ENCODE results near the gene MYO5B. TPM values are rescaled to one million over a fixed set of nuclear protein-coding genes. Genes with fewer than 3 reads are reported as not detected.

The MYO5B gene
- total RNA-seq, 6 experiments from 2014 or later = 0.17 to 0.28 TPM; not detected in 4

DNA sequence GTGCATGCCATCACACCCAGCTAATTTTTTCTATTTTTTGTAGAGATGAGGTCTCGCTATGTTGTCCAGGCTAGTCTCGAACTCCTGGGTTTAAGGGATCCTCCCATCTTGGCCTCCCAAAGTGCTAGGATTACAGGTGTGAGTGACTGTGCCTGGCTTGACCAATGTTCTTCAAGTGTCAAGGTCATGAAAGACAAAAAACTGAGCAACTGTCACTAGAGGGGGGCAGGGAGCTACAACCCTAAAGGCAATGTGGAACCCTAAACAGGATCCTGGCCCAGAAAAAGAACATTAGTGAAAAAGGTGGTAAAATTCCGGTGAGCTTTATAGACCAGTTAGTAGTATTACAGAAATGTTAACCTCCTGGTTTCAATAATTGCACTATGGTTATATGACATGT is 7.3 kb downstream of the MYO5B start:
- Mint-ChIP-seq H3K4me3 (no peak overlapping the region), H3K27ac (no peak overlapping the region), H3K27me3 (ENCODE audit: insufficient read depth) (no peaks in the 10 kb centered on the region; the same call in 1 of the 2 replicates), H3K36me3 (ENCODE audit: low read depth) (no peaks in the 10 kb centered on the region), H3K4me1 (ENCODE audit: low read depth) (no peaks in the 10 kb centered on the region), H3K9me3 (no peaks in the 10 kb centered on the region)
- TF ChIP-seq, protein P1, sequence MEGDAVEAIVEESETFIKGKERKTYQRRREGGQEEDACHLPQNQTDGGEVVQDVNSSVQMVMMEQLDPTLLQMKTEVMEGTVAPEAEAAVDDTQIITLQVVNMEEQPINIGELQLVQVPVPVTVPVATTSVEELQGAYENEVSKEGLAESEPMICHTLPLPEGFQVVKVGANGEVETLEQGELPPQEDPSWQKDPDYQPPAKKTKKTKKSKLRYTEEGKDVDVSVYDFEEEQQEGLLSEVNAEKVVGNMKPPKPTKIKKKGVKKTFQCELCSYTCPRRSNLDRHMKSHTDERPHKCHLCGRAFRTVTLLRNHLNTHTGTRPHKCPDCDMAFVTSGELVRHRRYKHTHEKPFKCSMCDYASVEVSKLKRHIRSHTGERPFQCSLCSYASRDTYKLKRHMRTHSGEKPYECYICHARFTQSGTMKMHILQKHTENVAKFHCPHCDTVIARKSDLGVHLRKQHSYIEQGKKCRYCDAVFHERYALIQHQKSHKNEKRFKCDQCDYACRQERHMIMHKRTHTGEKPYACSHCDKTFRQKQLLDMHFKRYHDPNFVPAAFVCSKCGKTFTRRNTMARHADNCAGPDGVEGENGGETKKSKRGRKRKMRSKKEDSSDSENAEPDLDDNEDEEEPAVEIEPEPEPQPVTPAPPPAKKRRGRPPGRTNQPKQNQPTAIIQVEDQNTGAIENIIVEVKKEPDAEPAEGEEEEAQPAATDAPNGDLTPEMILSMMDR (IDR thresholded peaks at IDR 0.05) = no peak
- no peak for DNase-seq

DNA sequence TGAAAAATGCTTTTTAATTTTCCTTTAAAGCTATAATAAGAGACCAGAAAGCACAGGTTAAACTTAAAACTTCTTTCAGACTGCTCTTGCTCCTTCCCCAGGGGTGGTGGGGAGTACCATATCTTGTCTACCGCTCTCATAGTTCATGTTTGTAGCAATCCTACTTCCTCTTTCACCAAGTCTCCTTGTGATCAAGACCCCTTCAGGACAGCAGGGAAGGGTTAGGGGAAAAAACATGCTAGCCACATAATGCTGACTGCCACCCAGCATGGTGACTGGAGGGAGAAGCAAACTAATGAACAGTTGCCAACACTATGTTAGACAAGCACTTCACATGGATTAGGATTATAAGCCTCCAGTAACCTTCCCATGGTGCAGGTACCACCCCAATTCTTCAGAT is 8.6 kb downstream of the MYO5B start:
- TF ChIP-seq, protein P1 (IDR thresholded peaks at IDR 0.05) = no peak
- H3K27me3 Mint-ChIP-seq (ENCODE audit: insufficient read depth) = no peaks in the 10 kb centered on the region; the same call in 1 of the 2 replicates
- no peaks in the 10 kb centered on the region for H3K4me1 Mint-ChIP-seq (ENCODE audit: low read depth)
- no peak for DNase-seq
- H3K4me3 Mint-ChIP-seq = no peak overlapping the region
- H3K36me3 Mint-ChIP-seq (ENCODE audit: low read depth) = no peaks in the 10 kb centered on the region
- no peaks in the 10 kb centered on the region for H3K9me3 Mint-ChIP-seq
- no peak overlapping the region for H3K27ac Mint-ChIP-seq

DNA sequence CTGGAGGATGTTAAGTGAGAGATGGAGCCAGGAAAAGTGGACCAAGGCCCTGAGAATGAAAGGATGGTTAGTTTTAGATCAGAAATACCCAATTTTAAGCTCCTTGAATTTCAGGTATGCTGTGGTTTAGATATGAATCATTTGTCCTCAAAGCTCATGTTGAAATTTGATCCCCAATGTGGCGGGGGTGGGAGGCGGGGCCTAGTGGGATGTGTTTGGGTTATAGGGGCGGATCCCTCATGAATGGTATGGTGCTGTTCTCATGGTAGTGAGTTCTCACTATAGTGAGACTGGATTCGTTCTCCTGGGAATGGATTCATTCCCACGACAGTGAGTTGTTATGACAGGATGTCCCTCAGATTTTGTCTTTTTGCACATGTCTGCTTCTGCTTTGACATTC is 11.4 kb downstream of the MYO5B start:
- H3K27me3 Mint-ChIP-seq (ENCODE audit: insufficient read depth) = peaks cover 6% of the 10 kb centered on the region
- DNase-seq = no peak
- TF ChIP-seq, protein P1 (IDR thresholded peaks at IDR 0.05) = no peak
- H3K4me3 Mint-ChIP-seq = no peak overlapping the region
- H3K27ac Mint-ChIP-seq = no peak overlapping the region
- H3K4me1 Mint-ChIP-seq (ENCODE audit: low read depth) = no peaks in the 10 kb centered on the region
- no peaks in the 10 kb centered on the region for H3K36me3 Mint-ChIP-seq (ENCODE audit: low read depth)
- no peaks in the 10 kb centered on the region for H3K9me3 Mint-ChIP-seq

DNA sequence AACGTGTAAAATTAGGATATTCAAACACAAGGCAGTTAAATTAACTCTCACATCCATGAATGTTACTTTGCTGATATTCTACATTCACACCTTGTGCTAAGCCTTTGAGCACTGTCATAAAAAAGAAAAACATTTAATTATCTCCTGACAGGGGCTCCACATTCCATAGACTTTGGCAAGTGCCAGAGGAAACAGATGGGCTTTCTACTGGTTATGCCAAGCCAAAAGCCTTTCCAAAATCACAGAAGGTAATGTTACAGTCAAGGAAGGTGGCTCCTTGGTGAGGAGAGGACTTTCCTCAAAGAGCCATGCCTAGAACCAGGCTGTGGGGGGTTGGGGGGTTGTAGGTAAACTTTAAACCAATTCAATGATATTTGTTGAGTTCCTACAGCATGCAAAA is 12.4 kb downstream of the MYO5B start:
- TF ChIP-seq, protein P1 (IDR thresholded peaks at IDR 0.05) = no peak
- peaks cover 6% of the 10 kb centered on the region for H3K27me3 Mint-ChIP-seq (ENCODE audit: insufficient read depth)
- no peaks in the 10 kb centered on the region for H3K9me3 Mint-ChIP-seq
- H3K4me3 Mint-ChIP-seq = no peak overlapping the region
- no peaks in the 10 kb centered on the region for H3K4me1 Mint-ChIP-seq (ENCODE audit: low read depth)
- no peak for DNase-seq
- no peaks in the 10 kb centered on the region for H3K36me3 Mint-ChIP-seq (ENCODE audit: low read depth)
- no peak overlapping the region for H3K27ac Mint-ChIP-seq

DNA sequence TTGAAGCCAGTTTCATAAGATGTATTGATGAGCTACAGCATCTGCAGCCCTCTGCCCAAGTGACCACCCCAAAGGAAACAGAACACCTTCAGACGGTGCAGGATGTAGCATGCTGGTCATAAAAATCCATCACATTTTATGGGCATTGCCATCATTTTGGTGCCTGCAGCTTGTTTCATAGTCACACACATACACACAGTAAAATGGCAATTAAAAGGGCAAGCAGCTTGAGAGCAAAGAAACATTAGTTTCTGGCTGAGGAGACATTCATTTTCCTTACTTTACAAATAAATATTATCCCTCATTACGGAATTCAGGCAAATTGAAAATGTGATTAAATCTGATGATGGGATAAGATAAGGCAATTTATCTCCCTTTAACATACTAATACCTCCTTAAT is 13.4 kb downstream of the MYO5B start:
- TF ChIP-seq, protein P1 (IDR thresholded peaks at IDR 0.05) = no peak
- no peak for DNase-seq
- Mint-ChIP-seq H3K36me3 (ENCODE audit: low read depth) (no peaks in the 10 kb centered on the region), H3K9me3 (no peaks in the 10 kb centered on the region), H3K4me1 (ENCODE audit: low read depth) (no peaks in the 10 kb centered on the region), H3K27me3 (ENCODE audit: insufficient read depth) (peaks cover 6% of the 10 kb centered on the region), H3K27ac (no peak overlapping the region), H3K4me3 (no peak overlapping the region)

DNA sequence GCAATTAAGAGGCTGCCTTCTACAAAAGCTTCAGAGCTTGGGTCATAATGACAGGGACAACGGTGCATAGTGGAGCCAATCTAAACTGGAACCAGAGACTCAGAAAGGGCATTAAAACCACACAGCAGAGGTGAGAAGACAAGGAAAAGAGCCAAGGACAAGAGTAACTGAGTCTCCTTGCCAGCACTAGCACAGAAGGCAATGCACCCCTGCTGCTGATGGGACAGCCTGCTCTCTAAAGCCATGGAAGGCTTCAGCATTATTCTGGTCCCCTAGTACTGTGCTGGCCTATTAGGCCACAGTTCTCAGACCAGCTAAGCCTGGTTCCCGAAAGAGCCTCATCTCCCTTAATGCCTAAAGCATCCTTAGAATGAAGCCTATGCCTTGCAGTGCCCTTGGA is 15.5 kb downstream of the MYO5B start:
- TF ChIP-seq, protein P1 (IDR thresholded peaks at IDR 0.05) = no peak
- Mint-ChIP-seq H3K27ac (no peak overlapping the region), H3K27me3 (ENCODE audit: insufficient read depth) (peaks cover 9% of the 10 kb centered on the region), H3K4me1 (ENCODE audit: low read depth) (no peaks in the 10 kb centered on the region), H3K4me3 (no peak overlapping the region), H3K9me3 (no peaks in the 10 kb centered on the region), H3K36me3 (ENCODE audit: low read depth) (no peaks in the 10 kb centered on the region)
- DNase-seq = no peak

Measured in HFFc6 (cell line).